ENCODE measurements around the gene FANCC. TPM values are rescaled to one million over a fixed set of nuclear protein-coding genes. Genes with fewer than 3 reads are reported as not detected.

The FANCC gene
- total and polyA plus RNA-seq, 9 donors = 9.8 to 16.4 (median 15.0) TPM

- H3K4me3 ChIP-seq (ENCODE audit: low read length) = no peak overlapping the region
- no peaks in the 10 kb centered on the region for H3K27me3 ChIP-seq (ENCODE audit: control insufficient read depth, insufficient read depth, low read length)
- H3K27ac ChIP-seq (ENCODE audit: low read length) = no peak overlapping the region
- H3K9me3 ChIP-seq (replicated peaks; ENCODE audit: control insufficient read depth, low read depth, low read length) = no peaks in the 10 kb centered on the region
- no peaks in the 10 kb centered on the region for H3K36me3 ChIP-seq (ENCODE audit: control insufficient read depth, insufficient read depth, low read length)
- 33% methylated on average over 1 of the region's 3 CpGs for WGBS (ENCODE audit: insufficient coverage)
- H3K4me1 ChIP-seq (ENCODE audit: control insufficient read depth, insufficient read depth, low read length) = peaks cover 6% of the 10 kb centered on the region
- no peak for DNase-seq
Measured at GRCh38 chr9:95197692-95198271, 119.7 kb downstream of the FANCC start.

GRCh38 chr9:95193480-95193879, 124.0 kb downstream of the FANCC start:
- no peak overlapping the region for H3K27ac ChIP-seq (ENCODE audit: low read length)
- H3K36me3 ChIP-seq (ENCODE audit: control insufficient read depth, insufficient read depth, low read length) = no peaks in the 10 kb centered on the region
- no peak for DNase-seq
- H3K4me3 ChIP-seq (ENCODE audit: low read length) = no peak overlapping the region
- WGBS (ENCODE audit: insufficient coverage) = 83% methylated on average over 5 of the region's 5 CpGs
- H3K9me3 ChIP-seq (replicated peaks; ENCODE audit: control insufficient read depth, low read depth, low read length) = no peaks in the 10 kb centered on the region
- H3K4me1 ChIP-seq (ENCODE audit: control insufficient read depth, insufficient read depth, low read length) = peaks cover 12% of the 10 kb centered on the region
- H3K27me3 ChIP-seq (ENCODE audit: control insufficient read depth, insufficient read depth, low read length) = no peaks in the 10 kb centered on the region

DNA sequence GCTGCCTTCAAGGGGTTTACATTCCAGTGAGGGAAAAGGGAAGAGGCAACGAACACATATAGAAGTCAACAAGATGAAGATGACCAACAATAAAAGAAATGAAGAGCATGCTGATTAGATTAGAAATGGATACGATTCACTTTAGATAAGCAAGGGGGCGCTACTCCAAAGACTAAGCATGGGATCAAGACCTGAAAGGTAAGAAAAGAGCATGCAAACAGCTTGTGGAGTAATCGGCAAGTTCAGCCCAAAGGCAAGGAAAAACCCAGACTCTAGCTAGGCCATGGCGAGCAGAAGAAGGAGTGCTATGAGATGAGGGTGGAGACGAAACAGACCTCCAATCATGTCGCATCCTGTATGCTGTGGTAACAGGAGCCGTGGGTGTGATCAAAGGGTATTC, 124.4 kb downstream of the FANCC start:
- H3K4me1 ChIP-seq (ENCODE audit: control insufficient read depth, insufficient read depth, low read length) = peaks cover 16% of the 10 kb centered on the region
- H3K4me3 ChIP-seq (ENCODE audit: low read length) = no peak overlapping the region
- H3K27ac ChIP-seq (ENCODE audit: low read length) = no peak overlapping the region
- WGBS (ENCODE audit: insufficient coverage) = 80% methylated on average over 8 of the region's 8 CpGs
- H3K27me3 ChIP-seq (ENCODE audit: control insufficient read depth, insufficient read depth, low read length) = no peaks in the 10 kb centered on the region
- H3K36me3 ChIP-seq (ENCODE audit: control insufficient read depth, insufficient read depth, low read length) = no peaks in the 10 kb centered on the region
- no peaks in the 10 kb centered on the region for H3K9me3 ChIP-seq (replicated peaks; ENCODE audit: control insufficient read depth, low read depth, low read length)
- DNase-seq = no peak

- WGBS (ENCODE audit: insufficient coverage) = no CpG with 5 or more reads among the region's 1 CpG
- DNase-seq = no peak
- H3K27ac ChIP-seq (ENCODE audit: low read length) = no peak overlapping the region
- peaks cover 13% of the 10 kb centered on the region for H3K4me1 ChIP-seq (ENCODE audit: control insufficient read depth, insufficient read depth, low read length)
- H3K27me3 ChIP-seq (ENCODE audit: control insufficient read depth, insufficient read depth, low read length) = no peaks in the 10 kb centered on the region
- no peaks in the 10 kb centered on the region for H3K9me3 ChIP-seq (replicated peaks; ENCODE audit: control insufficient read depth, low read depth, low read length)
- no peak overlapping the region for H3K4me3 ChIP-seq (ENCODE audit: low read length)
- no peaks in the 10 kb centered on the region for H3K36me3 ChIP-seq (ENCODE audit: control insufficient read depth, insufficient read depth, low read length)
Measured at GRCh38 chr9:95192631-95193030, 124.9 kb downstream of the FANCC start.

DNA sequence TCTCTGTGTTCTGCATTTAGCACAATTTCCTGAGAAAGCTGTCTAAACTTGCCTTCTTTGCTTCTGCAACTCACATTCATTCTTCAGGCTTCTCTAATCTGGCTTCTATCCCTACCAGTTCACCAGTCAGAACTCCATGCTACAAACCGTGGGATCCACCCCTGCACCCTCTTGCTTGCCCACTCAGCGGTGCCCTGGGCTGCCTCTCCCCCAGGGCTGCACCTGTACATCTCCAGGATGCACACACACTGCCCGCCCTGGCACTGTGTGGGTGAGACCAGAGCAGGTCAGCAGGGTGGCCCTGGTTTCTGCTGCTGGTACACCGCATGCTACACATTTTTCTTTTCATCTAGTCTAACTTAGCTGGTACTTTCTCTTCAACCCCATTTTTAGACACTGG, 127.1 kb downstream of the FANCC start:
- Histone ChIP-seq H3K27me3 (ENCODE audit: control insufficient read depth, insufficient read depth, low read length) (no peaks in the 10 kb centered on the region), H3K4me3 (ENCODE audit: low read length) (no peak overlapping the region), H3K36me3 (ENCODE audit: control insufficient read depth, insufficient read depth, low read length) (no peaks in the 10 kb centered on the region), H3K4me1 (ENCODE audit: control insufficient read depth, insufficient read depth, low read length) (peaks cover 10% of the 10 kb centered on the region), H3K27ac (ENCODE audit: low read length) (no peak overlapping the region), H3K9me3 (replicated peaks; ENCODE audit: control insufficient read depth, low read depth, low read length) (no peaks in the 10 kb centered on the region)
- DNase-seq = no peak
- 96% methylated on average over 4 of the region's 4 CpGs for WGBS (ENCODE audit: insufficient coverage)

- peak; percentile 90 for DNase-seq
- Histone ChIP-seq H3K27me3 (ENCODE audit: control insufficient read depth, insufficient read depth, low read length) (no peaks in the 10 kb centered on the region), H3K27ac (ENCODE audit: low read length) (peak overlapping the region; percentile 74), H3K9me3 (replicated peaks; ENCODE audit: control insufficient read depth, low read depth, low read length) (no peaks in the 10 kb centered on the region), H3K4me1 (ENCODE audit: control insufficient read depth, insufficient read depth, low read length) (peaks cover 10% of the 10 kb centered on the region), H3K36me3 (ENCODE audit: control insufficient read depth, insufficient read depth, low read length) (no peaks in the 10 kb centered on the region), H3K4me3 (ENCODE audit: low read length) (no peak overlapping the region)
- WGBS (ENCODE audit: insufficient coverage) = 10% methylated on average over 1 of the region's 7 CpGs
Measured at GRCh38 chr9:95189251-95190098, 128.0 kb downstream of the FANCC start.

DNA sequence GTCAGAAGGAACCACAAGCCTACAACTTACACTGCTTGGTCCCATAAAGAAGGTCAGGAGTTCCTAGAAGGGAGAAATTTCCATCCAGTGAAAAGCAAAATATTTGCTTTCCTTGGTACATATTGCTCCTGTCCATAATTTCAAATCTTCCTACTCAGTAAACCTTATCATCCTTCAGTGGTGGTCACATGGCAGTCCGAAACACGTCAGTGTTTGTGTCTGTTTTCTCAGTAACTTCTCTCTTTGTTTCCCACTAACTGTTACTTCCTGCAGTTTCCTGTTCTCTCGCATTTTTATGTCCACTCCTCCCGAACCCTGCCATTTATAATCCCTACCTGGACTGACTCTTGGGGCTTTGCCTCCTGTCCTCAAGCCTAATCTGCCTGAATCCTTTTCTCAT, 129.1 kb downstream of the FANCC start:
- Histone ChIP-seq H3K9me3 (replicated peaks; ENCODE audit: control insufficient read depth, low read depth, low read length) (no peaks in the 10 kb centered on the region), H3K27ac (ENCODE audit: low read length) (peak overlapping the region; percentile 74), H3K36me3 (ENCODE audit: control insufficient read depth, insufficient read depth, low read length) (no peaks in the 10 kb centered on the region), H3K27me3 (ENCODE audit: control insufficient read depth, insufficient read depth, low read length) (no peaks in the 10 kb centered on the region), H3K4me1 (ENCODE audit: control insufficient read depth, insufficient read depth, low read length) (peaks cover 10% of the 10 kb centered on the region), H3K4me3 (ENCODE audit: low read length) (no peak overlapping the region)
- peak; percentile 28 for DNase-seq
- 62% methylated on average over 4 of the region's 4 CpGs for WGBS (ENCODE audit: insufficient coverage)

- no peak for DNase-seq
- H3K4me3 ChIP-seq (ENCODE audit: low read length) = no peak overlapping the region
- H3K27ac ChIP-seq (ENCODE audit: low read length) = no peak overlapping the region
- H3K9me3 ChIP-seq (replicated peaks; ENCODE audit: control insufficient read depth, low read depth, low read length) = no peaks in the 10 kb centered on the region
- H3K36me3 ChIP-seq (ENCODE audit: control insufficient read depth, insufficient read depth, low read length) = no peaks in the 10 kb centered on the region
- peaks cover 10% of the 10 kb centered on the region for H3K4me1 ChIP-seq (ENCODE audit: control insufficient read depth, insufficient read depth, low read length)
- WGBS (ENCODE audit: insufficient coverage) = 100% methylated on average over 2 of the region's 2 CpGs
- no peaks in the 10 kb centered on the region for H3K27me3 ChIP-seq (ENCODE audit: control insufficient read depth, insufficient read depth, low read length)
Measured at GRCh38 chr9:95185956-95186355, 131.6 kb downstream of the FANCC start.

- no peak overlapping the region for H3K27ac ChIP-seq (ENCODE audit: low read length)
- H3K27me3 ChIP-seq (ENCODE audit: control insufficient read depth, insufficient read depth, low read length) = no peaks in the 10 kb centered on the region
- 65% methylated on average over 9 of the region's 11 CpGs for WGBS (ENCODE audit: insufficient coverage)
- H3K9me3 ChIP-seq (replicated peaks; ENCODE audit: control insufficient read depth, low read depth, low read length) = no peaks in the 10 kb centered on the region
- no peaks in the 10 kb centered on the region for H3K36me3 ChIP-seq (ENCODE audit: control insufficient read depth, insufficient read depth, low read length)
- H3K4me1 ChIP-seq (ENCODE audit: control insufficient read depth, insufficient read depth, low read length) = peaks cover 3% of the 10 kb centered on the region
- no peak for DNase-seq
- H3K4me3 ChIP-seq (ENCODE audit: low read length) = no peak overlapping the region
Measured at GRCh38 chr9:95182854-95183563, 134.5 kb downstream of the FANCC start.

GRCh38 chr9:95181835-95182234, 135.7 kb downstream of the FANCC start:
- 100% methylated on average over 3 of the region's 4 CpGs for WGBS (ENCODE audit: insufficient coverage)
- Histone ChIP-seq H3K4me3 (ENCODE audit: low read length) (no peak overlapping the region), H3K4me1 (ENCODE audit: control insufficient read depth, insufficient read depth, low read length) (peaks cover 8% of the 10 kb centered on the region), H3K27ac (ENCODE audit: low read length) (no peak overlapping the region), H3K36me3 (ENCODE audit: control insufficient read depth, insufficient read depth, low read length) (no peaks in the 10 kb centered on the region), H3K9me3 (replicated peaks; ENCODE audit: control insufficient read depth, low read depth, low read length) (no peaks in the 10 kb centered on the region), H3K27me3 (ENCODE audit: control insufficient read depth, insufficient read depth, low read length) (no peaks in the 10 kb centered on the region)
- DNase-seq = no peak
